ENCODE measurements around the gene NRDE2.

NRDE2 gene

GRCh38 chr14:90336401-90336800, 4.7 kb upstream of the NRDE2 start:
- 0 out of 2 replicates have a peak, but pooled peaks cover 4% of the 10 kb centered on the region for H3K4me1 ChIP-seq (ENCODE audit: low read length)
- H3K9ac ChIP-seq (ENCODE audit: low read length), result no peak overlapping the region
- no peak overlapping the region for H2AFZ ChIP-seq (ENCODE audit: low read length)
- H3K36me3 ChIP-seq (replicated peaks; ENCODE audit: insufficient read depth, low read length), result no peaks in the 10 kb centered on the region
- no peak overlapping the region for H3K27ac ChIP-seq (ENCODE audit: low read length)
- H3K27me3 ChIP-seq (replicated peaks; ENCODE audit: insufficient read depth, low read length), result no peaks in the 10 kb centered on the region
- no peaks in the 10 kb centered on the region for H3F3A ChIP-seq (ENCODE audit: insufficient read depth, low read length)
- no peak overlapping the region for H3K4me2 ChIP-seq (ENCODE audit: low read depth, low read length)
- no peaks in the 10 kb centered on the region for H3K9me2 ChIP-seq (replicated peaks; ENCODE audit: insufficient read depth, low read length)
- no peak for DNase-seq
- peaks cover under 1% of the 10 kb centered on the region; the same call in 1 of the 2 replicates for H3K79me2 ChIP-seq (ENCODE audit: low read length)
- H3K9me3 ChIP-seq (replicated peaks; ENCODE audit: insufficient read depth, low read length), result no peaks in the 10 kb centered on the region
- H4K20me1 ChIP-seq (ENCODE audit: insufficient read depth, low read length), result no peaks in the 10 kb centered on the region
- no peak overlapping the region for H3K4me3 ChIP-seq (ENCODE audit: low read length)
- no peak for TF ChIP-seq EZH2 (optimal IDR thresholded peaks at IDR 0.05; ENCODE audit: low read depth, low read length)
- no peak for TF ChIP-seq CTCF (IDR thresholded peaks at IDR 0.05; ENCODE audit: low read length)
- no peak for TF ChIP-seq EZH2phosphoT487 (IDR thresholded peaks at IDR 0.05; ENCODE audit: low read length)

GRCh38 chr14:90332271-90332584, 487 bp upstream of the NRDE2 start:
- no peaks in the 10 kb centered on the region for H3K9me2 ChIP-seq (replicated peaks; ENCODE audit: insufficient read depth, low read length)
- DNase-seq, result peak; percentile 6
- peak overlapping the region; percentile 47 for H3K4me3 ChIP-seq (ENCODE audit: low read length)
- no peaks in the 10 kb centered on the region for H3K27me3 ChIP-seq (replicated peaks; ENCODE audit: insufficient read depth, low read length)
- H3F3A ChIP-seq (ENCODE audit: insufficient read depth, low read length), result no peaks in the 10 kb centered on the region
- no peak overlapping the region; the same call in 1 of the 2 replicates for H3K9ac ChIP-seq (ENCODE audit: low read length)
- no peak overlapping the region for H3K27ac ChIP-seq (ENCODE audit: low read length)
- H3K36me3 ChIP-seq (replicated peaks; ENCODE audit: insufficient read depth, low read length), result no peaks in the 10 kb centered on the region
- TF ChIP-seq CTCF (IDR thresholded peaks at IDR 0.05; ENCODE audit: low read length) (no peak), EZH2phosphoT487 (IDR thresholded peaks at IDR 0.05; ENCODE audit: low read length) (no peak), EZH2 (optimal IDR thresholded peaks at IDR 0.05; ENCODE audit: low read depth, low read length) (no peak)
- no peaks in the 10 kb centered on the region for H4K20me1 ChIP-seq (ENCODE audit: insufficient read depth, low read length)
- H3K4me2 ChIP-seq (ENCODE audit: low read depth, low read length), result peak overlapping the region; percentile 39; the same call in 1 of the 2 replicates
- H3K9me3 ChIP-seq (replicated peaks; ENCODE audit: insufficient read depth, low read length), result no peaks in the 10 kb centered on the region
- peaks cover 23% of the 10 kb centered on the region for H3K79me2 ChIP-seq (ENCODE audit: low read length)
- peak overlapping the region; percentile 39; the same call in 1 of the 2 replicates for H2AFZ ChIP-seq (ENCODE audit: low read length)
- H3K4me1 ChIP-seq (ENCODE audit: low read length), result 0 out of 2 replicates have a peak, but pooled peaks cover 4% of the 10 kb centered on the region

- H3K36me3 ChIP-seq (replicated peaks; ENCODE audit: insufficient read depth, low read length), result no peaks in the 10 kb centered on the region
- H3K9ac ChIP-seq (ENCODE audit: low read length), result no peak overlapping the region; the same call in 1 of the 2 replicates
- peak overlapping the region; percentile 81 for H3K4me3 ChIP-seq (ENCODE audit: low read length)
- TF ChIP-seq EZH2phosphoT487 (IDR thresholded peaks at IDR 0.05; ENCODE audit: low read length), result no peak
- no peak for TF ChIP-seq CTCF (IDR thresholded peaks at IDR 0.05; ENCODE audit: low read length)
- no peak for TF ChIP-seq EZH2 (optimal IDR thresholded peaks at IDR 0.05; ENCODE audit: low read depth, low read length)
- no peaks in the 10 kb centered on the region for H3K9me3 ChIP-seq (replicated peaks; ENCODE audit: insufficient read depth, low read length)
- H3F3A ChIP-seq (ENCODE audit: insufficient read depth, low read length), result no peaks in the 10 kb centered on the region
- no peak overlapping the region for H2AFZ ChIP-seq (ENCODE audit: low read length)
- no peaks in the 10 kb centered on the region for H4K20me1 ChIP-seq (ENCODE audit: insufficient read depth, low read length)
- H3K27ac ChIP-seq (ENCODE audit: low read length), result no peak overlapping the region
- no peaks in the 10 kb centered on the region for H3K9me2 ChIP-seq (replicated peaks; ENCODE audit: insufficient read depth, low read length)
- no peaks in the 10 kb centered on the region for H3K27me3 ChIP-seq (replicated peaks; ENCODE audit: insufficient read depth, low read length)
- H3K79me2 ChIP-seq (ENCODE audit: low read length), result peaks cover 28% of the 10 kb centered on the region
- peak overlapping the region; percentile 90 for H3K4me2 ChIP-seq (ENCODE audit: low read depth, low read length)
- 0 out of 2 replicates have a peak, but pooled peaks cover 4% of the 10 kb centered on the region for H3K4me1 ChIP-seq (ENCODE audit: low read length)
- no peak for DNase-seq
Observed at GRCh38 chr14:90330203-90331196, 1.2 kb downstream of the NRDE2 start.

Data from MM.1S (cell line).